ENCODE data around the gene CHST8. TPM values are rescaled to one million over a fixed set of nuclear protein-coding genes. Genes with fewer than 3 reads are reported as not detected.
"Not testable (repeated sequence)": the region's sequence is repeated elsewhere in the genome, so short reads cannot be mapped to it uniquely, and the experiment has no call there.

CHST8 gene
- total and polyA plus RNA-seq, 2 of the 13 experiments (the other 11 are each of a cell fraction or from before 2014, with no cell fraction given) = not detected

DNA sequence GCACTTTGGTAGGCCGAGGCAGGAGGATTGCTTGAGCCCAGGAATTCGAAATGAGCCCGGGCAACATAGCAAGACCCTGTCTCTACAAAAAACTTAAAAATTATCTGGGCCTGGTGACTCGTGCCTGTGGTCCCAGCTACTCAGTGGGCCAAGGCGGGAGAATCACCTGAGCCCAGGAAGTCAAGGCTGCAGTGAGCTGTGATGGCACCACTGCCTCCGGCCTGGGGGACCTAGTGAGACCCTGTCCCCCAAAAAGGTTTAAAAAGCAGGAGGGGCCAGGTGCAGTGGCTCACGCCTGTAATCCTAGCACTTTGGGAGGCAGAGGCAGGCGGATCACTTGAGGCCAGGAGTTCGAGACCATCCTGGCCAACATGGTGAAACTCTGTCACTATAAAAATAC lies 41.6 kb downstream of the CHST8 start:
- CTCF ChIA-PET (ENCODE audit: low intra/inter-chr PET ratio, low total read pairs); H3K9me3 ChIP-seq (ENCODE audit: low read length); H3K27me3 ChIP-seq (ENCODE audit: control insufficient read depth in 1 of 2, insufficient read depth in 2 of 2, low read length in 2 of 2); H3K36me3 ChIP-seq (replicated peaks in 1 of 2; ENCODE audit: control insufficient read depth in 1 of 2, insufficient read depth in 2 of 2, low read length in 2 of 2); H3K4me3 ChIP-seq (replicated peaks in 1 of 3; ENCODE audit: insufficient read depth in 1 of 3, low read depth in 2 of 3, low read length in 3 of 3); H4K20me1 ChIP-seq (ENCODE audit: insufficient read depth, low read length); H2AFZ ChIP-seq (ENCODE audit: low read length); H3K27ac ChIP-seq (ENCODE audit: extremely low read length, insufficient read depth, low read length); BruUV-seq (replicated peaks); ATAC-seq; DNase-seq (ENCODE audit: low spot score); POLR2A ChIA-PET; H3K9ac ChIP-seq (ENCODE audit: insufficient read depth, low read depth, low read length); H3K4me2 ChIP-seq (ENCODE audit: low read depth, low read length); H3K4me1 ChIP-seq (ENCODE audit: insufficient read depth, low read length); intact Hi-C loops (cut with micrococcal nuclease; ENCODE audit: unreplicated experiment); in situ Hi-C loops (cut with HindIII; ENCODE audit: extremely low pct_ligation_motif_present, low pct_unique_long_range_greater_than_20kb); FAIRE-seq; H3K79me2 ChIP-seq (ENCODE audit: insufficient read depth, low read length): not testable (repeated sequence)
- WGBS (ENCODE audit: low lambda C conversion rate) = 20% methylated on average over 9 of the region's 9 CpGs

DNA sequence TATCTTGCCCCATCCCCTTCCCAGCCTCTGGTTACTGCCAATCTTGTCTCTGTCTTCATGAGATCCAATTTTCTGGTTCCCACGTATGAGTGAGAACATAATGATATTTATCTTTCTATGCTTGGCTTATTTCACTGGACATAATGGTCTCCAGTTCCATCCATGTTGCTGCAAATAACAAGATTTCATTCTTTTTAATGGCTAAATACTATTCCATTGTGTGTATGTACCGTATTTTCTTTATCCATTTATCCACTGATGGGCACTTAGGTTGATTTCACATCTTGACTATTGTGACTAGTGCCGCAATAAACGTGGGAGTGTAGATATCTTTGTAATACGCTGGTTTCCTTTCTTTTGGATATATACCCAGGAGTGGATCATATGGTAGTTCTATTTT lies 43.0 kb downstream of the CHST8 start:
- 31% methylated on average over 5 of the region's 5 CpGs for WGBS (ENCODE audit: low lambda C conversion rate)
- in situ Hi-C loops (cut with HindIII; ENCODE audit: extremely low pct_ligation_motif_present, low pct_unique_long_range_greater_than_20kb) = no loop called here
- Histone ChIP-seq H3K36me3 (replicated peaks in 1 of 2; ENCODE audit: control insufficient read depth in 1 of 2, insufficient read depth in 2 of 2, low read length in 2 of 2) (no peaks in the 10 kb centered on the region), H3K27ac (ENCODE audit: extremely low read length, insufficient read depth, low read length) (no peak overlapping the region), H3K27me3 (ENCODE audit: control insufficient read depth in 1 of 2, insufficient read depth in 2 of 2, low read length in 2 of 2) (peaks cover 0 to 9% of the 10 kb centered on the region in 2 experiments; a peak in 2 of 5 replicates), H3K79me2 (ENCODE audit: insufficient read depth, low read length) (no peaks in the 10 kb centered on the region), H3K4me2 (ENCODE audit: low read depth, low read length) (no peak overlapping the region), H2AFZ (ENCODE audit: low read length) (no peak overlapping the region), H3K9ac (ENCODE audit: insufficient read depth, low read depth, low read length) (no peak overlapping the region), H3K4me1 (ENCODE audit: insufficient read depth, low read length) (0 out of 2 replicates have a peak, but pooled peaks cover 7% of the 10 kb centered on the region), H3K4me3 (replicated peaks in 1 of 3; ENCODE audit: insufficient read depth in 1 of 3, low read depth in 2 of 3, low read length in 3 of 3) (no peak overlapping the region), H3K9me3 (ENCODE audit: low read length) (no peaks in the 10 kb centered on the region), H4K20me1 (ENCODE audit: insufficient read depth, low read length) (no peaks in the 10 kb centered on the region)
- no TSS peak for BruUV-seq (replicated peaks)
- no peak for ATAC-seq
- CTCF ChIA-PET (ENCODE audit: low intra/inter-chr PET ratio, low total read pairs) = no interaction called here
- POLR2A ChIA-PET = no interaction called here
- no peak for FAIRE-seq
- no peak for DNase-seq (ENCODE audit: low spot score)
- intact Hi-C loops (cut with micrococcal nuclease; ENCODE audit: unreplicated experiment) = no loop called here
- no peak for TF ChIP-seq ZFP36L2 (CRISPR knock-in tag; IDR thresholded peaks at IDR 0.05)
- TF ChIP-seq TMF1 (CRISPR knock-in tag; IDR thresholded peaks at IDR 0.05; ENCODE audit: low read depth) = no peak
- TF ChIP-seq EP300 (IDR thresholded peaks at IDR 0.05; ENCODE audit: low read depth in 2 of 2, low read length in 2 of 2) = no peak
- TF ChIP-seq EP300 (CRISPR knock-in tag; IDR thresholded peaks at IDR 0.05; ENCODE audit: borderline replicate concordance) = no peak
- TF ChIP-seq ZNF3 (CRISPR knock-in tag; IDR thresholded peaks at IDR 0.05) = no peak
- TF ChIP-seq, protein P1, sequence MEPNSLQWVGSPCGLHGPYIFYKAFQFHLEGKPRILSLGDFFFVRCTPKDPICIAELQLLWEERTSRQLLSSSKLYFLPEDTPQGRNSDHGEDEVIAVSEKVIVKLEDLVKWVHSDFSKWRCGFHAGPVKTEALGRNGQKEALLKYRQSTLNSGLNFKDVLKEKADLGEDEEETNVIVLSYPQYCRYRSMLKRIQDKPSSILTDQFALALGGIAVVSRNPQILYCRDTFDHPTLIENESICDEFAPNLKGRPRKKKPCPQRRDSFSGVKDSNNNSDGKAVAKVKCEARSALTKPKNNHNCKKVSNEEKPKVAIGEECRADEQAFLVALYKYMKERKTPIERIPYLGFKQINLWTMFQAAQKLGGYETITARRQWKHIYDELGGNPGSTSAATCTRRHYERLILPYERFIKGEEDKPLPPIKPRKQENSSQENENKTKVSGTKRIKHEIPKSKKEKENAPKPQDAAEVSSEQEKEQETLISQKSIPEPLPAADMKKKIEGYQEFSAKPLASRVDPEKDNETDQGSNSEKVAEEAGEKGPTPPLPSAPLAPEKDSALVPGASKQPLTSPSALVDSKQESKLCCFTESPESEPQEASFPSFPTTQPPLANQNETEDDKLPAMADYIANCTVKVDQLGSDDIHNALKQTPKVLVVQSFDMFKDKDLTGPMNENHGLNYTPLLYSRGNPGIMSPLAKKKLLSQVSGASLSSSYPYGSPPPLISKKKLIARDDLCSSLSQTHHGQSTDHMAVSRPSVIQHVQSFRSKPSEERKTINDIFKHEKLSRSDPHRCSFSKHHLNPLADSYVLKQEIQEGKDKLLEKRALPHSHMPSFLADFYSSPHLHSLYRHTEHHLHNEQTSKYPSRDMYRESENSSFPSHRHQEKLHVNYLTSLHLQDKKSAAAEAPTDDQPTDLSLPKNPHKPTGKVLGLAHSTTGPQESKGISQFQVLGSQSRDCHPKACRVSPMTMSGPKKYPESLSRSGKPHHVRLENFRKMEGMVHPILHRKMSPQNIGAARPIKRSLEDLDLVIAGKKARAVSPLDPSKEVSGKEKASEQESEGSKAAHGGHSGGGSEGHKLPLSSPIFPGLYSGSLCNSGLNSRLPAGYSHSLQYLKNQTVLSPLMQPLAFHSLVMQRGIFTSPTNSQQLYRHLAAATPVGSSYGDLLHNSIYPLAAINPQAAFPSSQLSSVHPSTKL (CRISPR knock-in tag; IDR thresholded peaks at IDR 0.05) = no peak
- TF ChIP-seq ZNF263 (CRISPR knock-in tag; IDR thresholded peaks at IDR 0.05) = no peak
- no peak for TF ChIP-seq MYNN (CRISPR knock-in tag; IDR thresholded peaks at IDR 0.05; ENCODE audit: low read depth)
- TF ChIP-seq DPF2 (CRISPR knock-in tag; IDR thresholded peaks at IDR 0.05; ENCODE audit: borderline replicate concordance, low read depth) = no peak
- no peak for TF ChIP-seq RXRA (CRISPR knock-in tag; IDR thresholded peaks at IDR 0.05)
- TF ChIP-seq, protein P2, sequence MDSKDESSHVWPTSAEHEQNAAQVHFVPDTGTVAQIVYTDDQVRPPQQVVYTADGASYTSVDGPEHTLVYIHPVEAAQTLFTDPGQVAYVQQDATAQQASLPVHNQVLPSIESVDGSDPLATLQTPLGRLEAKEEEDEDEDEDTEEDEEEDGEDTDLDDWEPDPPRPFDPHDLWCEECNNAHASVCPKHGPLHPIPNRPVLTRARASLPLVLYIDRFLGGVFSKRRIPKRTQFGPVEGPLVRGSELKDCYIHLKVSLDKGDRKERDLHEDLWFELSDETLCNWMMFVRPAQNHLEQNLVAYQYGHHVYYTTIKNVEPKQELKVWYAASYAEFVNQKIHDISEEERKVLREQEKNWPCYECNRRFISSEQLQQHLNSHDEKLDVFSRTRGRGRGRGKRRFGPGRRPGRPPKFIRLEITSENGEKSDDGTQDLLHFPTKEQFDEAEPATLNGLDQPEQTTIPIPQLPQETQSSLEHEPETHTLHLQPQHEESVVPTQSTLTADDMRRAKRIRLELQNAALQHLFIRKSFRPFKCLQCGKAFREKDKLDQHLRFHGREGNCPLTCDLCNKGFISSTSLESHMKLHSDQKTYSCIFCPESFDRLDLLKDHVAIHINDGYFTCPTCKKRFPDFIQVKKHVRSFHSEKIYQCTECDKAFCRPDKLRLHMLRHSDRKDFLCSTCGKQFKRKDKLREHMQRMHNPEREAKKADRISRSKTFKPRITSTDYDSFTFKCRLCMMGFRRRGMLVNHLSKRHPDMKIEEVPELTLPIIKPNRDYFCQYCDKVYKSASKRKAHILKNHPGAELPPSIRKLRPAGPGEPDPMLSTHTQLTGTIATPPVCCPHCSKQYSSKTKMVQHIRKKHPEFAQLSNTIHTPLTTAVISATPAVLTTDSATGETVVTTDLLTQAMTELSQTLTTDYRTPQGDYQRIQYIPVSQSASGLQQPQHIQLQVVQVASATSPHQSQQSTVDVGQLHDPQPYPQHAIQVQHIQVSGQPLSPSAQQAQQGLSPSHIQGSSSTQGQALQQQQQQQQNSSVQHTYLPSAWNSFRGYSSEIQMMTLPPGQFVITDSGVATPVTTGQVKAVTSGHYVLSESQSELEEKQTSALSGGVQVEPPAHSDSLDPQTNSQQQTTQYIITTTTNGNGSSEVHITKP (CRISPR knock-in tag; IDR thresholded peaks at IDR 0.05; ENCODE audit: low read depth) = no peak
- no peak for TF ChIP-seq GTF3A (CRISPR knock-in tag; conservative IDR thresholded peaks at IDR 0.05)
- no peak for TF ChIP-seq ATRX (CRISPR knock-in tag; IDR thresholded peaks at IDR 0.05; ENCODE audit: borderline replicate concordance)

All from HepG2 (cell line).